HG02840 (cell line): ENCODE results near the gene MSANTD1.

Experiments
- ATAC-seq: cut with Tn5 transposase; IDR thresholded peaks from one replicate; pipeline ENCODE4 v1.9.1; 2021; ENCODE audit warnings: mild to moderate bottlenecking, moderate library complexity, moderate number of reproducible peaks; ENCODE audit not compliant: unreplicated experiment, low FRiP score

The MSANTD1 gene

GRCh38 chr4:3246458-3247398 is 2.2 kb upstream of the MSANTD1 start:
- no peak for ATAC-seq

- ATAC-seq = no peak
These were observed 1.4 kb upstream of the MSANTD1 start for GRCh38 chr4:3247399-3248177.

GRCh38 chr4:3248178-3248480 is 830 bp upstream of the MSANTD1 start:
- ATAC-seq = no peak

- ATAC-seq = no peak
These were observed 915 bp downstream of the MSANTD1 start for GRCh38 chr4:3249711-3250437.

- no peak for ATAC-seq
These were observed 1.5 kb downstream of the MSANTD1 start for GRCh38 chr4:3250438-3250955.

- ATAC-seq = no peak
These were observed 2.2 kb downstream of the MSANTD1 start for GRCh38 chr4:3250956-3251690.

- ATAC-seq = no peak
These were observed 2.9 kb downstream of the MSANTD1 start for GRCh38 chr4:3251691-3252479.

GRCh38 chr4:3252480-3252828 is 3.5 kb downstream of the MSANTD1 start:
- ATAC-seq = no peak

- ATAC-seq = no peak
These were observed 4.1 kb downstream of the MSANTD1 start for GRCh38 chr4:3252831-3253641.

- ATAC-seq = no peak
These were observed 4.8 kb downstream of the MSANTD1 start for GRCh38 chr4:3253808-3254207.

GRCh38 chr4:3254302-3255131 is 5.6 kb downstream of the MSANTD1 start:
- ATAC-seq = no peak

GRCh38 chr4:3255611-3256186 is 6.7 kb downstream of the MSANTD1 start:
- no peak for ATAC-seq

GRCh38 chr4:3256230-3257102 is 7.5 kb downstream of the MSANTD1 start:
- ATAC-seq = no peak

GRCh38 chr4:3257103-3257555 is 8.2 kb downstream of the MSANTD1 start:
- no peak for ATAC-seq

GRCh38 chr4:3257556-3258482 is 8.9 kb downstream of the MSANTD1 start:
- ATAC-seq = no peak
